Stimulated activated CD4-positive, alpha-beta T cell treated with anti-CD3 and anti-CD28 coated beads, Interleukin-15, amount 100 ng/mL, for 48 hours (primary cell): ENCODE data around the gene NAIF1.
"Not testable (repeated sequence)": the region's sequence is repeated elsewhere in the genome, so short reads cannot be mapped to it uniquely, and the experiment has no call there.

Source experiments
- DNase-seq, 2 donors: peaks; one replicate each; pipeline ENCODE4 v3.0.0-alpha.2; 2020; ENCODE audit warnings: low read depth in 2 of 2

Gene NAIF1

DNA sequence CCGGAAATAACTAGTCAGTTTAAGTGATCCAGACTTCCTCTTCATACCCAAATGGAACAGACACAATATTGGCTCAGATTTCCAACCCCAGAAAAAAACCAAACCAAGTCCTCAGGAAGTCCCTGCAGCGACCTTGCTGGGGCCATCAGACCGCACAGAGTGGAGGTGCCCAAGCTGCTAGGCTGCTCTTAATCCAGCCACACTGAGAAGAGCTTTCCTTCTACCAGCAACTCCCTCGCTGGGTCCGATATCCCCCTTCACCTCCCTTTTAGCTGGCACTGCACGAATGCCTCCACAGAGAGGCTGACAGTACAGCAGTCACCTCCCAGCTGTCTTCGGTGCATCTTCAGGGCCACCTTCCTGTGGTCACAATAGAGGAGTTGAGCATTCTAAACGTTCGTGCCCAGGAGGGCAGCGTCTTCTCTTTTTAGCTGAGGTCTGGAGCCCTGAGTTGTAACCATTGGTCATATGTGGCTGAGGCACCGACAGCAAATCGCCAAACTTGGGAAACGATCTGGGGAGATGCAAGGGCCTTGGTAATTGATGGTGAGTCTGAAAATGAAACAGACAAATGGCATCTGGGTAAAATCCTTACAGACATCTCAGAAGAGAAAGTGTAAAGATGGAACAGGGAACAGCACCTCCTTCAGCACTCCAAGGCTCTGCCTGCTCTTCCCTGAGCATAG lies 5.7 kb downstream of the NAIF1 start:
- DNase-seq, result no peak

DNA sequence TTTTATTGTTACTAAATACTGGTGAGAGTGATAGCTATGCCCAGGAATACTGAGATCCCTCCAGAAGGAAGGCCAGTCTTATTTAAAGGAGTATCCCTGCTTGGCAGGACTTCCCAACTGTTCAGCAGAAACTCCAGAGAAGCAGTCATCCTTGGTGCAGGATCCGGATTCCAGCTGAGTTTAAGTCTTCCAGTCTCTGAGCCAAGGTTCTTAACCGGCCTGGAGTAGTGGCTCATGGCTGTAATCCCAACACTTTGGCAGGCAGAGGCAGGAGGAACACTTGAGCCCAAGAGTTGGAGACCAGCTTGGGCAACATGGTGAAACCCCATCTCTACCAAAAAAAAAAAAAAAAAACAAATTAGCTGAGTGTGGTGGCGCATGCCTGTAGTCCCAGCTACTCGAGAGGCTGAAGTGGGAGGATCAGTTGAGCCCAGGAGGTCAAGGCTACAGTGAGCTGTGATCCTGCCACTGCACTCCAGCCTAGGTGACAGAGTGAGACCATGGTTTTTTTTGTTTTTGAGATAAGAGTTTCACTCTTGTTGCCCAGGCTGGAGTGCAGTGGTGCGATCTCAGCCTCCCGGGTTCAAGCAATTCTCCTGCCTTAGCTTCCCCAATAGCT lies 7.6 kb downstream of the NAIF1 start:
- no peak for DNase-seq

DNA sequence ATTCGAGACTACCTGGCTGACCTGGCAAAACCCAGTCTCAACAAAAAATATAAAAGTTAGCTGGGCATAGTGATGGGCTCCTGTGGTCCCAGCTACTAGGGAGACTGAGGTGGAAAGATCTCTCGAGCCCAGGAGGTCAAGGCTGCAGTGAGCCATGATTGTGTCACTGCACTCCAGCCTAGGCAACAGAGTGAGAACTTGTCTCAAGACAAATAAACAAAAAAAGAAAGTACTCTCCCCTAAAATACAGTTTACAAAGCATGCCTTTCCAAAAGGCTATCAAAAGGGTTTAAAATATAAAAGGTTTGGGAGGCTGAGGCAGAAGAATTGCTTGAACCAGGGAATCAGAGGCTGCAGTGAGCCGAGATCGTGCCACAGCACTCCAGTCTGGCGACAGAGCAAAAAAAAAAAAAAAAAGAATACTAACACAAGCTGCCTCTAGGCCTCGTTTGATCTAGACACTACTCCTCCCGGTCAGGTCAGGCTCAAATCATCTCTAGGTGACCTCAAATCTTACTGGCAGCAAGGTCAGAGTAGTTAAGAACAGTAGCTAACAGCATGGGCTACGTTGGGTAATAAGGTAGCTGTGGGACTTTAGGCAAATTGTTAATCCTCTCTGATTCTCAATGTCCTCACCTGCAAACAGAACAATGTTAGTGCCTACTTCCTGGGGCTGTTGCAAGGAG lies 9.3 kb downstream of the NAIF1 start:
- no peak for DNase-seq

GRCh38 chr9:128056887-128057723 lies 10.0 kb downstream of the NAIF1 start:
- DNase-seq, result no peak

DNA sequence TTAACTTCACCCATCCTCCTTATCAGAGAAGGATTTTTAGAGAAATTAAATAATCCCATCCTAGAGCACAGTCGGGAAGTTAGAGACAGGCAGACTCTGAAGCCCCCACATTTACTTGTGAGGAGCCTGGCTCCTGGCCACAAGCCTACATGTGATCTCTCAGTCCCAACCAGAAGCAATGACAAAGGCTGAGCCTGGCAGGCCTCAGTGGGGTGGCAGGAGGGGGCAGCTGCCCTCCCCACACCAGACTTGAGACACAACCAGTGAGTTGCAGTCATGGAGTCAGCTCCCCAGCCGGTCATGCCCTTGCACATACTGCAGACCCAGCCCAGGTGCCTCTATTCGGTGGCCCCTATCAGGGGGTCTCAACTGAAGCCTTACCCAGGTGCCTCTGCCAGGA lies 11.0 kb downstream of the NAIF1 start:
- no peak for DNase-seq

DNA sequence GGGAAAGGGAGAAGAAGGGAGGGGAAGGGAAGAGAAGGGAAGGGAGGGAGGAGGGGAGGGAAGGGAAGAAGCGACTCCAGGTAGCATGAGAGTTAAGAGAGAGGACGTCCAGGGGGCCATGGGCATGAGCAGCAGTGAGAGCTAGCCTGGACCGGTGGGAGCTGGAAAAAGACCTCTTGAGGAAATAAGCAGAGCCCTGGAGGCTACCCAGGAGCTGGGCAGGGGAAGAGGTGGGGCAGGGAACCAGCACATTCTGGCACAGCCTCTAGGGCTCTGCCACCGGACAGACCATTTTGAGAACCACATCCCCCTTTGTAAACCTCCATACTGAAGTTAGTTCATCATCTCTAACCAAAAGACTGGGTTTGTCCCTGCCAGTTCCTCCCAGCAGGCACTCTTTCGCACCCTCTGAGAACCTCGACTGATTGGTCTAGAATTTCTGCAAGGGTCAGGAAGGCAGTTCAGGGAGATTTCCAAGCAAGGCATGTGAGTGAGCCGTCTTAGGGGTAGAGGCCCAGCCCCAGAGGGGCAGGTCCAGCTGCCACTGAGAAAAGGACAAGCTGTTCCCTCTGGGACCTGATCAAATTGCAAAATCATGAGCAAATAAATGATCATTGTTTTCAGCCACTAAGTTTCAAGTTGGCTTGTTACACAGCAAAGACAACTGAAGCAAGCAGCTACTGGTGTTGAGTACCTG lies 11.6 kb downstream of the NAIF1 start:
- DNase-seq, result no peak

DNA sequence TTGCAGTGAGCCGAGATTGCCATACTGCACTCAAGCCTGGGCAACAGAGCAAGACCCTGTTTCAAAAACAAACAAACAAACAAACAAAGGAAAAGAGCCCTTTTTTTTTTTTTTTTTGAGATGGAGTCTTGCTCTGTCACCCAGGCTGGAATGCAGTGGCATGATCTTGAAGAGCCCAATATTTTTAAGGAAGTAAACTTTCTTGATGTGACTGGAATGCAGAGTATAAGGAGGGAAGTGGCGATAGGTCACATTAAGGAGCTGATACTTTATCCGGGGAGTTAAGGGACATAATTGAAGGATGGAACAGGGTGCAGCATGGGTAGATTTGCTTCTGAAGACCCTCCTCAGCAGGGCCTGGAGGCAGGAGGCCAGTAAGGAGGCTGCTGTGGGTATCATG lies 13.0 kb downstream of the NAIF1 start:
- DNase-seq, result no peak

GRCh38 chr9:128053560-128053959 lies 13.6 kb downstream of the NAIF1 start:
- no peak for DNase-seq

GRCh38 chr9:128051932-128052709 lies 15.0 kb downstream of the NAIF1 start:
- DNase-seq, result no peak

DNA sequence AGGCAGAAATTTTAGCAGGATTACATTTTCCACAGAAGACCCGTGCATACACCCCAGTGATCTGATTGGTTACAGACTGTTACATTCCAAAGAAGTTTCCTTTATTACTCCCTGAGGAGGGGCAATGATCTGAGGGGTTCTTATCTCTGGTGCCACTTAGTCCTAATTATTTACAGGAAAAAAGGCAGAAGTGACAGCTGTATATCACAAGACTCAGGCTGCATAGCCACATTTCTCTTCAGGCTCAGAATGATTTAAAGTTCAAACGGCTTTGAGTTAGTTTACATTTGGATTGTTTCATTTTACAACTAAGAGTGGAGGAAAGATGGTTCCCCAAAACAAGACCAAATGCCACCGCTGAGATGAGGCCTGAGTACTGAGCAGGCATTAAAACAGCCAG lies 17.3 kb downstream of the NAIF1 start:
- DNase-seq, result no peak

GRCh38 chr9:128048663-128049062 lies 18.5 kb downstream of the NAIF1 start:
- no peak for DNase-seq

DNA sequence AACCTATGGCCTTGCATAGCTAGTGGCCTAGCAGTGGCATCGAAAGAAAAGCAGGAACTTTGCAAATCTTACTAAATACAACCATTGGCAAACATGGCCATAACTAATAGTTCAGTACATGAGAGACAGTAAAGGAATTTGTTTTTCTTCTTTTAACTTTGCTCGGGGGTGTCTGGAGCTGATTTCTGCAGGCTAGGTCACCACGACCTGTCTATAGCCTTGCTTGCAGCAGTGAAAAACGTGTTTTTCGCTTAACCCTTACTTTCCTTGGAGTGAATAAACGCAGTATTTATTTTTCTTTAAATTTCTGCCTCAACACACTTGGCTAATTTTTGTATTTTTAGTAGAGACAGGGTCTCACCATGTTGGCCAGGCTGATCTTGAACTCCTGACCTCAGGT lies 19.9 kb downstream of the NAIF1 start:
- DNase-seq, result no peak

DNA sequence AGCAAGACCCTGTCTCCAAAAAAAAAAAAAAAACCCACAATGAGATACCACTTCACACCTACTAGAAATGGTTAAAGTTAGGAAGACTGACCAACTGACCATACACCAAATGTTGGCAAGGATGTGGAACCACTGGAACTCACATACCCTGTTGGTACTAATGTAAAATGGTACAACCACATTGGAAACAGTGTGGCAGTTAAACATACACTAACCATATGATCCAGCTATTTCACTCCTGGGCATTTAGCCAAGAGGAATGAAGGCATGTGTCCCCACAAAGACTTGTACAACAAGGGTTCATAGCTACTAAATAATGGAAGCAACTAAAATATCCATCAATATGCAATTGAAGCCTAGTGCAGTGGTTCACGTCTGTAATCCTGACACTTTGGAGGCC lies 21.3 kb downstream of the NAIF1 start:
- no peak for DNase-seq

- DNase-seq, result not testable (repeated sequence)
Observed at GRCh38 chr9:128045409-128045808, 21.7 kb downstream of the NAIF1 start.

GRCh38 chr9:128043467-128043868 lies 23.7 kb downstream of the NAIF1 start:
- DNase-seq, result no peak

- no peak for DNase-seq
Observed at GRCh38 chr9:128042043-128042442, 25.1 kb downstream of the NAIF1 start.

DNA sequence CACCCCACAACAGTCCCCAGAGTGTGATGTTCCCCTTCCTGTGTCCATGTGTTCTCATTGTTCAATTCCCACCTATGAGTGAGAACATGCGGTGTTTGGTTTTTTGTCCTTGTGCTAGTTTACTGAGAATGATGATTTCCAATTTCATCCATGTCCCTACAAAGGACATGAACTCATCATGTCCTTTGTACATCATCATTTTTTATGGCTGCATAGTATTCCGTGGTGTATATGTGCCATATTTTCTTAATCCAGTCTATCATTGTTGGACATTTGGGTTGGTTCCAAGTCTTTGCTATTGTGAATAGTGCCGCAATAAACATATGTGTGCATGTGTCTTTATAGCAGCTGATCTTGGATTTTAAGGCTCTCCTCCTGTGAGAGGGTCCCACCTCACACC lies 26.3 kb downstream of the NAIF1 start:
- not testable (repeated sequence) for DNase-seq

- not testable (repeated sequence) for DNase-seq
Observed at GRCh38 chr9:128036522-128036921, 30.6 kb downstream of the NAIF1 start.

GRCh38 chr9:128034821-128035652 lies 32.1 kb downstream of the NAIF1 start:
- DNase-seq, result peak; percentile 39 to 55

DNA sequence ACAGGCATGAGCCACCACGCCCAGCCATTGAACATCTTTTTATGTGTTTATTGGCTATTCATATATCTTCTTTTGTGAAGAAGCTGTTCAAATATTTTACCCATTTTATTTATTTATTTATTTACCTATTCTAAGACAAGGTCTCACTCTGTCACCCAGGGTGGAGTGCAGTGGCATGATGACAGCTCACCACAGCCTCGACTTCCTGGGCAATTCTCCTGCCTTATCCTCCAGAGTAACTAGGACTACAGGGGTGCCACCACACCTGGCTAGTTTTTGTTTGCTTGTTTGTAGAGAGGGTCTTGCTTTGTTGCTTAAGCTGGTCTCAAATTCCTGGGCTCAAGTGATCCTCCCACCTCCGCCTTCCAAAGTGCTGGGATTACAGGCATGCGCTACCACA lies 33.5 kb downstream of the NAIF1 start:
- DNase-seq, result no peak
